HG03139 (cell line): ENCODE measurements around the gene KIF16B.

ENCODE experiments used
- ATAC-seq: cut with Tn5 transposase; IDR thresholded peaks from one replicate; pipeline ENCODE4 v1.9.1; 2021; ENCODE audit not compliant: unreplicated experiment

Gene KIF16B

DNA sequence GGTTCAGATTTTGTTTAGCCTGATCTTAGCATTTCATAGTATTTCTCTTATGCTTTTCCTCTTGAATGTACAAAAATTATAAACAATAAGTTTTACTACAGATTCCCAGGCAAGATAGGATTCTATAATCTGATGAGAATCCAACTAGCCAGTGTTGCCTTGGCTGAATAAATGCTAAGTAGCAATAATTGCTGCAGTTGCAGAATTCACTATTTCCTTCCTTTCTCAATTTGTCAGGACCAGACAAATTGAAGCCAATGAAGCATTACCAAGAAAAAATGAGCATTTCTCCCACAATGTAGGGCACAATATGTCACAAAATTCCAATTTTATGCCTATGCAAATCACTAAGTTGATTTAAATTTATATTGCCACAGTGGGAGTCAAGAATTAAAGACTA, 260.2 kb downstream of the KIF16B start:
- no peak for ATAC-seq

- ATAC-seq: no peak
These were observed 261.5 kb downstream of the KIF16B start for GRCh38 chr20:16311756-16312155.

DNA sequence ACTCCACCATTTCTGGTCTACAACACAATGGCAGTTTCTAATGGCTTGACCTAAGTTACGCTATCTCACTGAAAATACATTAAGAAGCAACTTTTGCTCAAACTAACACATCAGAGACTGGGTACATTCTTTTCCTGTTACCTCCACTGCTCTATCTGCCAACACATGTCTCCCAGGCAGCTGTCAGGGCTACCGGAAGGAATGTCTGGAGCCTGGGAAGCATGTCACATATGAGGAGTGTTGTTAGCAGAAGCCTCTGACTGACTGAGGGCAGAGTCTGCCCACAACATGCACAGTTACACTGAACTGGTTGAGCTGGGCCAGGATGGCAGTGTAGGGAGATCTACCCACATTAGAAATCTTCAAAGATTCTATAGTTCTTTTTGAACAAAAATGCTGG, 264.5 kb downstream of the KIF16B start:
- ATAC-seq: no peak

DNA sequence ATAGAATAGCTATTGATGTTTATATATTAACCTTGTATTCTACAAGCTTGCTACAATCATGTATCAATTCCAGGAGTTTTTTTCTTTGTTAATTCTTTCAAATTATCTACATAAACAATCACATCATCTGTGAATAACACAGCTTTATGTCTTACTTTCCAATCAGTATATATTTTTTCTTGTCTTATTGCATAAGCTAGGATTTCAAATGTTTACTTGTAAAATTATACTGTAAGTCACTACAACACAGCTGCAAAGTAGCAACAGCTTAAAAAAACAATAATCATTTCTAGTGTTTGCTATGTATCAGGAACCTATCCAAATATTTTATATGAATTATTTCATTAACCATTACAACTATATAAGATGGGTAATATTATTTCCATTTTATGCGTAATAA, 270.4 kb downstream of the KIF16B start:
- ATAC-seq: no peak

DNA sequence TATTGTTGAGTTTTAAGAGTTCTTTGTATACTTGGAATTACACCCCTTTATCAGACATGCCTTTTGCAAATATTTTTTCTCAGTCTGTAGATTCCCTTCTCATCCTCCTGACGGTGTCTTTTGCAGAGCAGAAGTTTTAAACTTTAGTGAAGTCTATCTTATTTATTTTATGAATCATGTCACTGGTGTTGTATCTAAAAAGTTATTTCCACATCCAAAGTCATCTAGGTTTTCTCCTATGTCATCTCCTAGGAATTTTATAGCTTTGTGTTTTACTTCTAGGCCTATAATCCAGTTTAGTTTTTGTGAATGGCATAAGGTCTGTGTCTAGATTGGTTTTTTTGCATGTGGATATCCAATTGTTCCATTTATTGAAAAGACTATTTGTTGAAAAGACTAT, 271.3 kb downstream of the KIF16B start:
- ATAC-seq: no peak

DNA sequence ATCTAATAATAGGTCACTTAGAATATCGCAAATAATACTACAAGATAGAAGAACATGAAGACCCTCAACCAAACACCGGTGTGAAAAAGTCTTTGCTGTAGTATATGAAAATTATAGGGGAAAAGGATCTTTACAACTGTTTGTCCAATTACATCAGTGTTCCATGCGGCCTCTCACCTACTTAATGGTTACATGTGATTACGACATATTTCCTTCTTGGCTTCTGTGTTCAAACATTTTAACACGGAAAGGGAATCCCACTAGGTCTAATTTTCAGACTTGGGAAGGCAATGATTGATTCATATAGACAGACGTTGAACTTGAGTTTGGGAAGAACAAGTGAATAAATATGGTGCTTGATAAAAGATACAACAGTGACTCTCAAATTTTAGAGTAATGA, 273.4 kb downstream of the KIF16B start:
- ATAC-seq: no peak

GRCh38 chr20:16296931-16297330, 276.3 kb downstream of the KIF16B start:
- no peak for ATAC-seq

GRCh38 chr20:16295534-16295933, 277.7 kb downstream of the KIF16B start:
- ATAC-seq: no peak

GRCh38 chr20:16293590-16293989, 279.7 kb downstream of the KIF16B start:
- ATAC-seq: no peak

DNA sequence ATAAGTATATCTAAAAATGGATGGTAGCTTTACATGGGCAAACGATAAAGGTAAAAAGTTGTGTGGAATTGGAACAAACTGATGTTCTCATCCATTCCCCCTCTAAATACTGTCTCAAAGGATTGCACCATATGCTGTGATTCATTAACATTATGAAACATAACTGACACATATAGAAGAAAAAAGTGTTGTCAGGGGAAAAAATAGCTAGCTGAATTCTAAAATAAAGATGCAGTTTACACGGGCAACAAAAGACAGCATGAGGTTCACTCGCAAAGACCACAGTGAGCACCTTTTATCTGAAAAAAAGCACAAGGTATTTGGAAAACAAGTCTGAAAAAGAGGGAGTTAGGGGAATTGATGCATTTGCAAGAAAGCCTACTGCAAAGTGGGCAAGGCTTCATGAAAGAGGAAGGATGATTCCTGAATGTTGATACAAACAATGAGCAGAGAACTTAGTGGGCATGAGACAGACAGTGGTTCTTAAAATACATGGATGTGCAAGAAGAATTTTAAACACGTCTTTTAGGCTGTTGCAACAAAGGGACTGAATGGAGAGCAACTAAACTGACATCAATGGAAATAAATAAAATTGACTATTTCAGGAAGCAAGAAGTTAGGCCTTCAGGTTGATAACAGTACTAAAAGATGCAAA, 280.9 kb downstream of the KIF16B start:
- no peak for ATAC-seq

DNA sequence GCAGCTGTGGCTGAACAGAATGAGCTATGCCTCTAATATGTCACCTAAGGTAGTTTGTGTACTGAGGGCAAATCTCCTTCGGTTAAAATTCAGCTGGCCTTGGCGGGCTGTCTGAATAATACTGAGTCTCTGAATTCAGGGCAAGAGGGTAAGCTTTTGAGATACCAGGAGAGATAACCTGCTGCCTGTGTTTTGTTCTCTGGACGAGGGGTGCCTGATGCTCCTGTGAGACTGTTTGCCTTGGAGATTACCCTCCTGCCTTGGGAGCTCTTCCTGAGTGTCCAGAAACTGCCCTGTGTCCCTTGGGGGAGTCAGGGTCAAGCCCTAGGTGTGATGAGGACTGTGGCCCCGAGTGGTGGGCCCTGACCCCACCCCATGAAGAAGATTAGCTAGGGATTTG, 282.9 kb downstream of the KIF16B start:
- no peak for ATAC-seq

GRCh38 chr20:16287776-16288175, 285.5 kb downstream of the KIF16B start:
- ATAC-seq: no peak

DNA sequence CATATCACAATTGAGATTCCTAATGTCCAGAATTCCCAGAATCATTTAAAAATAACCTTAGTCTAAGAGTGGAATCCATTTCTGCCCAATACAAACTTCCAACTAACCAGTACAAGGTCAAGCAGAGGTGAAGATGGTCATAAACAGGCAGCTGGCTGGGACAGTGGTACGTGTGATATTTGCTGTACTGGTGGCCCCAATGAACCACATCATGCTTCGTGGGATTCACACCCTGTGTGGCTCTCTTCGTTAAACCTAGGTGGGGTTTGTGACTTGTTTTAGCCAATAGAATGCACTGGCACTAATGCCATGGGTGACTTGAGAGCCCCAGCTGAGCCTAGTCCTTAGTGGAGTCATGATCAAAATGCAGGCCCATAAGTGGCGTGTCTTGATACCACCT, 286.6 kb downstream of the KIF16B start:
- ATAC-seq: no peak

GRCh38 chr20:16284385-16285100, 288.7 kb downstream of the KIF16B start:
- ATAC-seq: no peak

GRCh38 chr20:16283978-16284377, 289.3 kb downstream of the KIF16B start:
- ATAC-seq: no peak

DNA sequence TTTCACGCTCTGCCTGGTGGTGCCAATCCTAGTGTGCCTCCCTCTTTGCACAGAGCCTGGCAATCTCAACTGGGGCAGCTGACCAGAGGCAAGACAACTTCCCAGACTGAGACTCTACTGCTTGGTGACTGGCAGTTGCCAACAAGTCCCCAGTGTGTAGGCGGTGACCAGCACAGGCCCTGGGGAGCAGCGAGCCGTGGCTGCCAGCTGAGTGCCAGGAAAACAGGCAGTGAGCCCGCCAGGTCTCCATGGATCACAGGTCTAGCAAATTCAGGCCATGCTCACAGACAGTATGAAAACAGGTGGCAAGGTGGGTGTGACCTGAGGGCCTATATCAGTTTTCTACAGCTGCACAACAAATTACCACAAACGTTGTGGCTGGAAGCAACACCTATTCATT, 289.9 kb downstream of the KIF16B start:
- ATAC-seq: no peak

GRCh38 chr20:16280219-16280618, 293.0 kb downstream of the KIF16B start:
- no peak for ATAC-seq

DNA sequence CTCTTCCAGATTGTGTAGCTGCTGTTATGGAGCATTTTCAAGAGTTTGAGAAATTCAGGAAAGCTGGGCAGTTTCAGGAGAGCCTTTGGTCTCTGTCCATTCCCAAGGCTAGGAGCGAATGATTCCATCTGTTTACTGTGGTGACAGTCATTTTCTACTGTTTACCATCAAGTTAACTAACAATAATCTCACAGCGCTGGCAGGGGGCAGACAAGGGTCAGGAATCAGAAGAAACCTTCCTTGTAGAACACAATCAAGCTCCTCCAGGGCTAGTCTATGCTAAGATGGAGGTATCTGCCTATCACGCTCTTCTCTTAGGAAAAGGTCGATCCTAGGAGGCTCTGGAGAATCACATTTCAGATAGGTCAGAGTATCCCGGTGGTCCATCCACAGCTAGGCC, 293.9 kb downstream of the KIF16B start:
- no peak for ATAC-seq

DNA sequence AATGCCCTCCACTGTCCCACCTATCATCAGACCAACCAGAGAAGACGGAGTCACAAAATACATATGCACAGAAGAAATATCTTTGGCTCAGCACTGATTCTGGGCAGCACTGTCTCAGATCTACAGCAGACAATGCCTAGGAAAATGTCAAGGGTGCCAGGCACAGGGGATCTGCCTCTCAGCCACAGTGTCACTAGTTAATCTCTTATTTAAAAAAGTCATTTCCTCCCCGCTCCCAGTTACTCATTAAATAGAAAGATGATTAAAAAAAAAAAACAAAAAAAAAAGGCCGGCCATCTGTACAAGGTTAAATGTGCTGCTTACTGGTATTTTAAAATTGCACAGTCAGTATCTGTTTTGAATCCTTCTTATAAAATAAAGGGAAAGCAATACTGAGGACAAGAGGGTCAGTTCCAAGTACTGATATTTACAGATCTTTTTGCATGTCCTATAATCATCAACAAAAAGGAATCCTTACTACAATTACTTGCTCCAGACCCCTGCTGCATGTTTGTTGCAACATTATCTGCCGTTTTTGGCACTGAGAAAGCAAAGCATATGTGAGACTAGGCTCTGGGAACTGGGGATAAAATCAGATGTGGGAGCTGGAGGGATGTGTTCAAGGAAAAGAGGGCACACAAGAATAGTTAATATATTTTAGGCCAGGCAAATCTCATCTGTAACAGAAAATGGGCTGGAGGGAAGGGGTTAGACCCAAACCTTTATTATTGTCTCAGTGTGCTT, 299.3 kb downstream of the KIF16B start:
- ATAC-seq: no peak

DNA sequence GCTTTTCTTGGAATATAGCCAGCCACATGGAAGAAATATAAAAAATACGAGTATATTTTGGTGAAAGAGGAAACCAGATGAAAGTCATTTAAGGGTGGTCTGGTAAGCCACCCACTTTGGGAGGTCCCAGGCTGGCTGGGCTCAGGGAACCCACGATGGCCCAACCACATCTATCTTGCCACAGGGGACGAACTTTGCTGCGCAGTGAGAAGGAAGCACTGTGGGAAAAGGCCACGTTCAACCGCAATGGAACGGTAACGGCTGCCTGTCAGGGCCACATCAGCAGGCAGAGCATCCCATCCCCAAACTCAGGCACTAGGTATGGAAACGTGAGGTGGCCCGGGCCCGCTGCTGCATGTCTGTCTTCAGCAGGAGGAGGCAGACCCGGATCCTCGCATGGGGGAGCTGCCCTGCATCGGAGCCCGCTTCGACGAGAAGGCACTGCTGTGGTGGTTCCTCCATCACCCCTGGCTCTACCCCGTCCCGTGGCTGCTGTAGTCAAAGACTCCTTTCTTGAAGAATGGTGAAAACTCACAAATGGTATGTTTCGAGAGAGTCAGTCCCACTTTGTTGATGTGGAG, 300.4 kb downstream of the KIF16B start:
- no peak for ATAC-seq

GRCh38 chr20:16271450-16271849, 301.8 kb downstream of the KIF16B start:
- ATAC-seq: no peak

DNA sequence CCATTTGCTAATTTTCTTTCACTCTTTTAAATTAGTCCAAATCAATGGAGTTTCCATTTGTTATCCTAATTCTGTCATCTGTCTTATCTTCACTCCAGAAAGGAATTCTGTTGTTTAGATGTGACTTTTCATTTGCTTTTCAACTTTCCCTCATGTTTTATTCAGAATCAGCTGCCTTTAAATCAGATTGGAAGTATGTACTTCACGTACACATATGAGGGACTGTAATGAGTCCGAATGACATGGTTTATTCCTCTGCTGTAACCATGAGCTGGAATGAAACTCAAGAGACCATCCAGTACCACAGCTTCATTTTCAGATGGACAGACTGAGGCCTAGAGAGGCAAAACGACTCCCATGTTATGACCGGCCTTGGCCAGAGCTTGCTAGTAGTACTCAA, 302.3 kb downstream of the KIF16B start:
- ATAC-seq: no peak
